ENCODE data around the gene SF3B4. TPM values are rescaled to one million over a fixed set of nuclear protein-coding genes. Genes with fewer than 3 reads are reported as not detected.

Gene SF3B4
- total RNA-seq, 1 donor from 2014 or later = 43.7 TPM

GRCh38 chr1:149932474-149932873, 4.9 kb upstream of the SF3B4 start:
- DNase-seq (ENCODE audit: low spot score) = no peak

- no peak for DNase-seq (ENCODE audit: low spot score)
Measured at GRCh38 chr1:149931212-149931790, 3.7 kb upstream of the SF3B4 start.

- DNase-seq (ENCODE audit: low spot score) = no peak
Measured at GRCh38 chr1:149929856-149930255, 2.3 kb upstream of the SF3B4 start.

GRCh38 chr1:149928401-149928724, 760 bp upstream of the SF3B4 start:
- DNase-seq (ENCODE audit: low spot score) = no peak

- no peak for DNase-seq (ENCODE audit: low spot score)
Measured at GRCh38 chr1:149927056-149927562, 494 bp downstream of the SF3B4 start.

GRCh38 chr1:149926296-149926695, 1.3 kb downstream of the SF3B4 start:
- no peak for DNase-seq (ENCODE audit: low spot score)

GRCh38 chr1:149925751-149926150, 1.9 kb downstream of the SF3B4 start:
- DNase-seq (ENCODE audit: low spot score) = no peak

- DNase-seq (ENCODE audit: low spot score) = no peak
Measured at GRCh38 chr1:149925345-149925744, 2.3 kb downstream of the SF3B4 start.

- DNase-seq (ENCODE audit: low spot score) = no peak
Measured at GRCh38 chr1:149923626-149924025, 4.0 kb downstream of the SF3B4 start.

GRCh38 chr1:149917571-149918144, 9.9 kb downstream of the SF3B4 start, which contains the start of gene SV2A:
TSS of gene SV2A (minus strand) at chr1:149917844. CDS start at chr1:149913840, 4,004 bp downstream.
- no peak for DNase-seq (ENCODE audit: low spot score)

- DNase-seq (ENCODE audit: low spot score) = no peak
Measured at GRCh38 chr1:149916898-149917252, 10.7 kb downstream of the SF3B4 start.

GRCh38 chr1:149916193-149916897, 11.3 kb downstream of the SF3B4 start:
- DNase-seq (ENCODE audit: low spot score) = no peak

- no peak for DNase-seq (ENCODE audit: low spot score)
Measured at GRCh38 chr1:149915429-149916192, 12.0 kb downstream of the SF3B4 start.

GRCh38 chr1:149914545-149914944, 13.1 kb downstream of the SF3B4 start:
- DNase-seq (ENCODE audit: low spot score) = no peak

- no peak for DNase-seq (ENCODE audit: low spot score)
Measured at GRCh38 chr1:149906570-149907075, 21.0 kb downstream of the SF3B4 start.

- DNase-seq (ENCODE audit: low spot score) = no peak
Measured at GRCh38 chr1:149903836-149904491, 23.6 kb downstream of the SF3B4 start.

GRCh38 chr1:149899460-149900284, 27.9 kb downstream of the SF3B4 start, which contains the start of gene BOLA1:
TSS of gene BOLA1 (plus strand) at chr1:149899568. CDS start at chr1:149900060, 492 bp downstream.
- DNase-seq (ENCODE audit: low spot score) = peak; percentile 93

GRCh38 chr1:149896575-149896974, 31.0 kb downstream of the SF3B4 start:
- DNase-seq (ENCODE audit: low spot score) = no peak

GRCh38 chr1:149888999-149889289, 38.7 kb downstream of the SF3B4 start:
- no peak for DNase-seq (ENCODE audit: low spot score)

- DNase-seq (ENCODE audit: low spot score) = peak; percentile 85
Measured at GRCh38 chr1:149888247-149888998, 39.2 kb downstream of the SF3B4 start.

All from mucosa of gallbladder (tissue), 1 donor.